ENCODE results near the gene PCDH12. TPM values are rescaled to one million over a fixed set of nuclear protein-coding genes. Genes with fewer than 3 reads are reported as not detected.

Gene PCDH12
- total RNA-seq, 4 donors from 2014 or later = 1.3 to 43.6 (median 3.6) TPM

GRCh38 chr5:141976176-141976575, 18.2 kb upstream of the PCDH12 start:
- Histone ChIP-seq H3K27me3 (no peaks in the 10 kb centered on the region), H3K4me1 (no peaks in the 10 kb centered on the region), H3K27ac (no peak overlapping the region), H3K4me3 (no peak overlapping the region), H3K36me3 (no peaks in the 10 kb centered on the region), H3K9me3 (no peaks in the 10 kb centered on the region)
- TF ChIP-seq POLR2A (IDR thresholded peaks at IDR 0.05) (no peak), CTCF (IDR thresholded peaks at IDR 0.05) (no peak)
- DNase-seq = no peak
- intact Hi-C loops (cut with DNase I; ENCODE audit: low total_unique reads) = no loop called here

DNA sequence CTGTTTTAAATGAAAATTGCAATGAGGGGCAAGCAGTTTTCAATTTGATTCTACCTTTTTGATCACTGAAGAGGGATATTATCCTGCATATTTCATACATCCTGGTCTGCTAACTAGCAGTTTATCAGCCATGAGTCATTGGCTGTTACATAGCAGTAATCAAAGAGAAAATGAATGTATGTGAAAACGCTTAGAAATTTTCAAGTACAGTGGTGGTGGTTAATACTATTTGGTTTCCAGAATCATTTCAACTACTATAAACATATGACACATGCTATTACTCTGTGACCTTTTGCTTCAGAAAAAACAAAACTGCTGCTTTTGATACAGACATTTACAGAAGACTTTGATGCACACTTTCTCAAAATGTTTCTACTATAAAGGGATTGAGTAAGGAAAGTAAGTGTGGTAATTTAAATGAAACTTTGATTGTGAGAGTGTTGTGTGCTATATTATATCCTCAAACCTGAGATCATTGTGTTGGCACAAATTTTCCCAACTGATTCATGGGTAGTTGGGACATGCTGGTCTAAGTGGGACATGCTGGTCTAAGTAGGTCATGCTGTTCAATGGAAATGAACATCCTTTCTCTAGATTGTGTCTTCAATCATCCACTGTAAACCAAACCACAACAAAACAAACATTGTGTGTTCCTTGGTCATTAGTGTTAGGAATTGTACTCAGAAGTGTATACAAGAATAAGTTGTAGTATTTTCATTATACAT, 16.0 kb upstream of the PCDH12 start:
- Histone ChIP-seq H3K27ac (no peak overlapping the region), H3K27me3 (no peaks in the 10 kb centered on the region), H3K9me3 (no peaks in the 10 kb centered on the region), H3K4me1 (peaks cover 6 to 8% of the 10 kb centered on the region in 2 donors), H3K4me3 (no peak overlapping the region), H3K36me3 (no peaks in the 10 kb centered on the region)
- intact Hi-C loops (cut with DNase I; ENCODE audit: low total_unique reads) = no loop called here
- TF ChIP-seq POLR2A (IDR thresholded peaks at IDR 0.05) (no peak), CTCF (IDR thresholded peaks at IDR 0.05) (no peak)
- DNase-seq = no peak

- Histone ChIP-seq H3K9me3 (no peaks in the 10 kb centered on the region), H3K27me3 (no peaks in the 10 kb centered on the region), H3K27ac (peak overlapping the region; percentile 82 to 99), H3K4me3 (peak overlapping the region; percentile 67 to 87), H3K4me1 (peaks cover 6 to 8% of the 10 kb centered on the region in 2 donors), H3K36me3 (no peaks in the 10 kb centered on the region)
- intact Hi-C loops (cut with DNase I; ENCODE audit: low total_unique reads) = no loop called here
- no peak for DNase-seq
- TF ChIP-seq POLR2A (IDR thresholded peaks at IDR 0.05) (no peak), CTCF (IDR thresholded peaks at IDR 0.05) (no peak)
These were observed 12.1 kb upstream of the PCDH12 start for GRCh38 chr5:141969783-141970771.

- Histone ChIP-seq H3K27me3 (no peaks in the 10 kb centered on the region), H3K27ac (peak within 1 kb of the TSS; percentile 82 to 99), H3K36me3 (no peaks in the 10 kb centered on the region), H3K4me1 (peaks cover 6 to 8% of the 10 kb centered on the region in 2 donors), H3K9me3 (no peaks in the 10 kb centered on the region), H3K4me3 (peak within 1 kb of the TSS; percentile 67 to 87)
- intact Hi-C loops (cut with DNase I; ENCODE audit: low total_unique reads) = no loop called here
- peak; percentile 87 to 92 for DNase-seq
- TF ChIP-seq CTCF (IDR thresholded peaks at IDR 0.05) (peak; percentile 96 to 99 (median 97)), POLR2A (IDR thresholded peaks at IDR 0.05) (peak; percentile 83 to 87)
These were observed 11.1 kb upstream of the PCDH12 start, which contains the start of gene RNF14 for GRCh38 chr5:141968914-141969608. TSS of gene RNF14 (plus strand) at chr5:141969105. CDS start at chr5:141973589, 4,484 bp downstream.
